CD4-positive, alpha-beta T cell treated with Interleukin-12 subunit alpha and Interleukin-12 subunit beta, for 1 hour (primary cell): ENCODE data around the gene ELOA.
"Not testable (repeated sequence)": the region's sequence is repeated elsewhere in the genome, so short reads cannot be mapped to it uniquely, and the experiment has no call there.

Experiments
- DNase-seq: peaks from one replicate; pipeline ENCODE4 v3.0.0-alpha.2; 2020

Gene ELOA

GRCh38 chr1:23743287-23744152 is at the start of gene ELOA:
TSS of gene ELOA (plus strand) at chr1:23743471. CDS start at chr1:23743504, 33 bp downstream.
- DNase-seq = peak; percentile 78

GRCh38 chr1:23693599-23693998 is 49.7 kb upstream of the ELOA start:
- DNase-seq = no peak

GRCh38 chr1:23694371-23694770 is 48.9 kb upstream of the ELOA start:
- no peak for DNase-seq

GRCh38 chr1:23695667-23696066 is 47.6 kb upstream of the ELOA start:
- no peak for DNase-seq

GRCh38 chr1:23696335-23696989 is 46.8 kb upstream of the ELOA start:
- no peak for DNase-seq

GRCh38 chr1:23698466-23698865 is 44.8 kb upstream of the ELOA start:
- no peak for DNase-seq

GRCh38 chr1:23699280-23700179 is 43.7 kb upstream of the ELOA start:
- DNase-seq = no peak

- no peak for DNase-seq
Measured at GRCh38 chr1:23701310-23701709, 42.0 kb upstream of the ELOA start.

- DNase-seq = no peak
Measured at GRCh38 chr1:23701996-23702395, 41.3 kb upstream of the ELOA start.

- DNase-seq = no peak
Measured at GRCh38 chr1:23704834-23705495, 38.3 kb upstream of the ELOA start.

- DNase-seq = no peak
Measured at GRCh38 chr1:23709229-23709628, 34.0 kb upstream of the ELOA start.

- DNase-seq = no peak
Measured at GRCh38 chr1:23718482-23718881, 24.8 kb upstream of the ELOA start.

- DNase-seq = no peak
Measured at GRCh38 chr1:23719162-23719820, 24.0 kb upstream of the ELOA start.

- peak; percentile 30 for DNase-seq
Measured at GRCh38 chr1:23720256-23720995, 22.8 kb upstream of the ELOA start.

GRCh38 chr1:23722652-23723051 is 20.6 kb upstream of the ELOA start:
- DNase-seq = no peak

- no peak for DNase-seq
Measured at GRCh38 chr1:23726686-23727085, 16.6 kb upstream of the ELOA start.

- DNase-seq = no peak
Measured at GRCh38 chr1:23727362-23727811, 15.9 kb upstream of the ELOA start.

GRCh38 chr1:23732363-23733224 is 10.7 kb upstream of the ELOA start:
- no peak for DNase-seq

GRCh38 chr1:23733281-23733680 is 10.0 kb upstream of the ELOA start:
- DNase-seq = not testable (repeated sequence)

GRCh38 chr1:23736437-23737134 is 6.7 kb upstream of the ELOA start:
- DNase-seq = no peak
